CD4-positive, alpha-beta T cell treated with Interleukin-17A for 4 hours (primary cell): ENCODE measurements around the gene ZNF248.
"Not testable (repeated sequence)": the region's sequence is repeated elsewhere in the genome, so short reads cannot be mapped to it uniquely, and the experiment has no call there.

Source experiments
- DNase-seq: peaks from one replicate; pipeline ENCODE4 v3.0.0-alpha.2; 2020; ENCODE audit warnings: mixed read lengths

Gene ZNF248

GRCh38 chr10:37857287-37858211, at the start of gene ZNF248:
Gene ZNF248 (minus strand): TSS chr10:37857610. CDS start chr10:37856310, 1,300 bp downstream.
- DNase-seq: peak; percentile 96

DNA sequence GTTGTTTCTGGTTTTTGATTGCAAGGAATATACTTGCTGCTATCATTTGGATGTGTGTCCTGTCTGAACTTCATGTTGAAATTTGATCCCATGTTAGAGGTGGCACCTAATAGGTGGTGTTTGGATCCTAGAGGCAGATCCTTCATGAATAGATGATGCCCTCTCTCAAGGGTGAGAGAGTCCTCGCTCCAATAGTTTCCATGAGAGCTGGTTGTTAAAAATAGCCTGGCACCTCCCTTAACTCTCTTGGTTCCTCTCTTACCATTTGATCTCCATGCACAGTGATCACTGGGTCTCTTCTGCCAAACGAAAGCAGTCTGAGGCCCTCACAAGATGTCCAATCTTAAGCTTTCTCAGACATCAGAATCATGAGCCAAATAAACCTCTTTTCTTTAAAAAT, 49.0 kb upstream of the ZNF248 start:
- no peak for DNase-seq

DNA sequence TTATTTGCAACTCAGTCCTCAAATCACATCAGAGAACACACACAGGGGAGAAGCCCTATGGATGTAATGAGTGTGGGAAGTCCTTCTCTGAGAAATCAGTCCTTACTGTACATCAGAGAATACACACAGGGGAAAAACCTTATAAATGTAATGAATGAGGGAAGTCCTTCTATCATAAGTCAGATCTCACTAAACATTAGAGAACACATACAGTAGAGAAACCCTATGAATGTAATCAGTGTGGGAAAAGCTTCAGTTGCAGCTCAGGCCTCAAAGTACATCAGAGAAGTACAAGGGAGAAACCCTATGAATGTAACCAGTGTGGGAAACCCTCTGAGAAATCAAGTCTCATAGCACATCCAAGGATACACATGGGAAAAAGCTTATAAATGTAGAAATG, 39.0 kb upstream of the ZNF248 start:
- DNase-seq: no peak

- no peak for DNase-seq
Measured at GRCh38 chr10:37895674-37896073, 38.3 kb upstream of the ZNF248 start.

- DNase-seq: no peak
Measured at GRCh38 chr10:37885850-37886249, 28.4 kb upstream of the ZNF248 start.

DNA sequence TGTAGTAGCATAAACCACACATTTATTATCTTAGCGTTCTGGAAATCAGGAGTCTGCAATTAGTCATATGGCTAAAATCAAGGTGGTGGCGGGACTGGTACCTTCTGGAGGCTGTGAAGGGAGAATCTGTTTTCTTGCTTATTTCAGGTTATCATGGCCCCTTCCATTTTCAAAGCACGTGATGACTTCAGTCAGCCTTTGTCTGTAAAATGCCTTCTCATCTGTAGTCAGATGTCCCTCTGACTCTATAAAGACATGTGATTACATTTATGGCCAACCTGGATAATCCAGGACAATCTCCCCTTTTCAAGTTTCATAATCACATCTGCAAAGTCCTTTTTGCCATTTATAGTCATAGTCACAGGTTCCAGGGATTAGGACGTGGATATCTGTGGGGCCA, 15.5 kb upstream of the ZNF248 start:
- DNase-seq: no peak

GRCh38 chr10:37872283-37872682, 14.9 kb upstream of the ZNF248 start:
- DNase-seq: no peak

DNA sequence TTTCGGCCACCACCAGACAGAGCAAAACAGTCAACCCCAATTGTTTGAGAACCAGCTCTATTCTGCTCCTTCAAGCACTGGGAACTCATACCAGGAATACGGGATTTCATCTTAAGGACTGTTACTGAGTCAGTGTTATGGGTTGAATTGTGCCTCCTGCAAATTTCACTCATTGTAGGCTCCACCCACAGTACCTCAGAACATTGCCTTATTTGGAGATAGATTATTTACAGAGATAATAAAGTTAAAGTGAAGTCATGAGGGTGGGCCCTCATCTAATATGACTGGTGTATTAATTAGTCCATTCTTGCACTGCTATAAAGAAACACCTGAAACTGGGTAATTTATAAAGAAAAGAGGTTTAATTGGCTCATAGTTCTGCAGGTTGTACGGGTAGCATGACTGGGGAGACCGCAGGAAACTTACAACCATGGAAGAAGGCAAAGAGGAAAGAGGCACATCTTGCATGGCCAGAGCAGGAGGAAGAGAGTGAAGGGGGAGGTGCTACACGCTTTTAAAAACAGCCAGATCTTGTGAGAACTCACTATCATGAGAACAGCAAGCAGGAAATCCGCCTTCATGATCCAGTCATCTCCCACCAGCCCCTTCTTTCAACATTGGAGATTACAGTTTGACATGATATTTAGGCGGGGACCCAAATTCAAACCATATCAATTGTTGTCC, 14.3 kb upstream of the ZNF248 start:
- DNase-seq: no peak

DNA sequence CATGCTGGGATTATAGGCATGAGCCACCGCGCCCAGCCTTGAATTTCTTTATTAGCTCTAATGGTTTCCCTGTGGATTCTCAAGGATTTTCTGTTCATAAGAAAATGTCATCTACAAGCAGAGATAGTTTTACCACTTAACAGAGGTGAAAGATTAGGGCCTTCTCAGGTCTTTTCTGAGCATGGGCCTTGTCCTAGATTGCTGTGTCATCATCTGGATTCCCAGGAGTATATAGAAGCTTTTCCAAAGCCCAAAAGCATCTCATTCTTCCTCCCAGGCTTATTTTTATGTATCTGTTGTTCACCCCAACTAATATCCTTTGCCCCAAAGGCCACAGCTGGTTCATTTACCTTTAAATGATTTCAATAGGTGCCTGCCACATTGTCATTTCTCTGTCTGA, 13.7 kb upstream of the ZNF248 start:
- no peak for DNase-seq

GRCh38 chr10:37868796-37869195, 11.4 kb upstream of the ZNF248 start:
- DNase-seq: no peak

GRCh38 chr10:37865957-37866803, 8.8 kb upstream of the ZNF248 start:
- DNase-seq: no peak

- no peak for DNase-seq
Measured at GRCh38 chr10:37865264-37865663, 7.9 kb upstream of the ZNF248 start.

DNA sequence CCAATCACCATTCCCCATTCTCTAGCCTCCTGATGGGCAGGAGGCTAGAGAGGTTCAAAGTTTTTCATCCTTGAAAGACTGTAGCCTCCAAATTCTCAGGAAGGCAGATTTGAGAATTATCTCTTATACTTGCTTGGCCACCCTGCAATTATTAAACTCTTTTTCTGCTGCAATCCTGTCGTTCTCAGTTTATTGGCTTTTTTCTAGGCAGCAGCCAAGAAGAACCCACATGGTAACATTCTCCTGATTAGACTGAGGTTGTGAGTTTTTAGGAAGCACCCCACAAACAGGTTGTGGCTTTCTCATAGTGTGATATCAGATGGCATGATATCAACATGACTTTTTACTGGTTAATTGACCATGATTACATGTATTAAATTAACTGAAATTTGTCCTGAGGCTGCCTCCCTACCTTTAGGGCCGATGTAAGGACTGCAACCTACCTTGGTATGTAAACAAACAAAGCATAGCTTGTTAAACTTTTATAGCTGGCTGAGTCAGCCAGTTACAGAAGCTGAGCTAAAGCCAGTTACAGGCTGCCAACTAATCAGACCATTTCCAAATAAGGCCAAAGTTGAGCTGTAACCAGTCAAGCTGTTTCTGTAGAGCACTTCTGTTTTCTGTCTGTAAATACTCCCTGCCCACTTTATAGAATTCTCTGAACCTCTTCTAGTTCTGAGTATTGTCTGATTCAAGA, 3.2 kb upstream of the ZNF248 start:
- no peak for DNase-seq

DNA sequence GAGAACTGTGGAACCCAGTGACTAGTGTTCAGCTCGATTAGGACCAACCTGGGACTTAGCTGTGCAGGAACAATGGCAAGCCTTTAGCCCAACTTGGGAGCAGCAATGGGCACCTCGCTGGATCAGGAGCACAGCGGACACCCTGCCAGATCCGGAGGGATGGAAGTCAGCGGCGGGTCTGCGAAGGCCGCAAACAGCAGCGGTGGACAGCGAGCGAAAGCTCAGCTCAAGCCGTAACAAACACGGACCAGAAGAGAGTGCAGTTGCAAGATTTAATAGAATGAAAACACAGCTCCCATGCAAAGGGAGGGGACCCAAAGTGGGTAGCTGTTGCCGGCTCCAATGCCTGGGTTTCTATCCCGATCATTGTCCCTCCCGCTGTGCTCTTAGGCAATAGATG, 1.9 kb upstream of the ZNF248 start:
- DNase-seq: not testable (repeated sequence)

- DNase-seq: peak; percentile 44
Measured at GRCh38 chr10:37856881-37857286, 526 bp downstream of the ZNF248 start.

DNA sequence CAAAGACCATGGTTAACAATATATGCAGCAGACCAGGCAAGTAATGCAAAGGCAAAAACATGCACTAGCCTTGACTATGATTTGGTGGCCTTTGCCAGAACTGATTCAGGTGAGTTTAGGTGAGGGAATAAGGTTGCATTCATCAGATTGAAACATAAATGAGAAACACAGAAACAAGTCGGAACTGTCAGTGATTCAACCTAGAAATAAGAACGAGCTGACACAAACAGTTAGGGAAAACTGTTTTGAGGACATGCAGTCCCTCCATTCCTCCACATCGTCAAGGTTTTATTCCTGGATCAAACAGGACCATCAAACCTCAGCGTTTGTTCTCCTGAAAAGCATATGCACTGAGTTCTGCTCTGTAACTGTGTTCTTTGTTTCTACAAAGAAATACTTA, 1.8 kb downstream of the ZNF248 start:
- no peak for DNase-seq

DNA sequence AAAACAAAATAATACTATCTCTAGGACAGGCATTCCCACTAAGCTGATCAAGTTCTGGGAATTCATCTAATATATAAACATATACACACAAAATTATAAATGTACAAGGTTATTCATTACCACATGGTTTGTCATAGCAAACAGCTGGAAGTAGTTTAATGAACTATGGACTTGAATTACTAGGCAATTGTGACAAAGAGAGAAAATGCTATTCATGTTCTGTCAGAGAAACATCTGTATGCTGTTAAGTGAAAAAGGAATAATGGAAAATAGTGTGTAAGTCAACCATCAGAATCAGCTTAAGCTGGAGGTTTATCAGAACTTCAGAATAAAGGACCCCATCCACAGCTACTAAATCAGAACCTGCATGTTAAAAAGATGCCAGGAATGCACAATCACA, 2.8 kb downstream of the ZNF248 start:
- no peak for DNase-seq

GRCh38 chr10:37844644-37845043, 12.8 kb downstream of the ZNF248 start:
- no peak for DNase-seq

- DNase-seq: no peak
Measured at GRCh38 chr10:37839243-37839642, 18.2 kb downstream of the ZNF248 start.

GRCh38 chr10:37831495-37832333, 25.7 kb downstream of the ZNF248 start:
- DNase-seq: no peak

GRCh38 chr10:37826806-37827205, 30.6 kb downstream of the ZNF248 start:
- no peak for DNase-seq

DNA sequence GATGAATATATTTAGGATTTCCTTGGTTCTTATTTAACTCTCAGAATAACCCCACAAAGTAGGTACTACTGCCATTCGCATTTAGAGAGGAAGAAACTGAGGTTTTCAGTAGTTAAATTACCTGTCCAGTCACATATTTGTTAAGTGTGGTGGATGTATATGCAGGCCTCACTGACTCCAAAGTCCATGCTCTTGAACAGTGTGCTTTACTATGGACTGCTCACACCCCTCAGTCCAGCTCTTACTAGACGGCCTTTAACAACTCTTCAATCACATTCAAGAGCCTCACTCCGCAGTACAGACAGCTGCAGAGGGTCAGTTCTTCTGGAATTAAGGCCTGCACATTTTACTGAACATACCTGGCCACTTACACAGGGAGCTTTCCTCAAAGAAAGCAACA, 36.2 kb downstream of the ZNF248 start:
- no peak for DNase-seq
